ENCODE measurements around the gene LASP1.
A peak's percentile ranks its signal among the peaks of the same experiment; 100 is the strongest.

LASP1 gene

GRCh38 chr17:38958326-38958725 lies 88.5 kb downstream of the LASP1 start:
- ATAC-seq (replicated peaks; ENCODE audit: extremely low read depth, poor library complexity, severe bottlenecking): no peak
- no peaks in the 10 kb centered on the region for H3K27me3 Mint-ChIP-seq
- no peak overlapping the region for H3K27ac Mint-ChIP-seq (ENCODE audit: low read depth)
- no peaks in the 10 kb centered on the region for H3K9me3 Mint-ChIP-seq
- H3K36me3 Mint-ChIP-seq (ENCODE audit: insufficient read depth): no peaks in the 10 kb centered on the region
- peaks cover 8% of the 10 kb centered on the region for H3K4me1 Mint-ChIP-seq
- no peak for DNase-seq (ENCODE audit: low spot score in 2 of 2)
- no peak overlapping the region for H3K4me3 Mint-ChIP-seq

GRCh38 chr17:38958756-38959155 lies 88.9 kb downstream of the LASP1 start:
- no peak for DNase-seq (ENCODE audit: low spot score in 2 of 2)
- Mint-ChIP-seq H3K27me3 (no peaks in the 10 kb centered on the region), H3K4me3 (no peak overlapping the region), H3K4me1 (peaks cover 8% of the 10 kb centered on the region), H3K9me3 (no peaks in the 10 kb centered on the region), H3K27ac (ENCODE audit: low read depth) (no peak overlapping the region), H3K36me3 (ENCODE audit: insufficient read depth) (no peaks in the 10 kb centered on the region)
- ATAC-seq (replicated peaks; ENCODE audit: extremely low read depth, poor library complexity, severe bottlenecking): no peak

- peaks cover 8% of the 10 kb centered on the region for H3K4me1 Mint-ChIP-seq
- no peak overlapping the region for H3K4me3 Mint-ChIP-seq
- no peak overlapping the region for H3K27ac Mint-ChIP-seq (ENCODE audit: low read depth)
- no peak for ATAC-seq (replicated peaks; ENCODE audit: extremely low read depth, poor library complexity, severe bottlenecking)
- H3K27me3 Mint-ChIP-seq: no peaks in the 10 kb centered on the region
- no peaks in the 10 kb centered on the region for H3K9me3 Mint-ChIP-seq
- DNase-seq (ENCODE audit: low spot score in 2 of 2): no peak
- no peaks in the 10 kb centered on the region for H3K36me3 Mint-ChIP-seq (ENCODE audit: insufficient read depth)
These were observed 89.7 kb downstream of the LASP1 start for GRCh38 chr17:38959508-38959907.

GRCh38 chr17:38960402-38960801 lies 90.5 kb downstream of the LASP1 start:
- Mint-ChIP-seq H3K27ac (ENCODE audit: low read depth) (no peak overlapping the region), H3K27me3 (no peaks in the 10 kb centered on the region), H3K9me3 (no peaks in the 10 kb centered on the region), H3K4me1 (peaks cover 8% of the 10 kb centered on the region), H3K36me3 (ENCODE audit: insufficient read depth) (no peaks in the 10 kb centered on the region), H3K4me3 (no peak overlapping the region)
- no peak for DNase-seq (ENCODE audit: low spot score in 2 of 2)
- ATAC-seq (replicated peaks; ENCODE audit: extremely low read depth, poor library complexity, severe bottlenecking): peak; percentile 80

GRCh38 chr17:38961413-38961812 lies 91.6 kb downstream of the LASP1 start:
- ATAC-seq (replicated peaks; ENCODE audit: extremely low read depth, poor library complexity, severe bottlenecking) (peak; percentile 37), DNase-seq (ENCODE audit: low spot score in 2 of 2) (no peak)
- H3K36me3 Mint-ChIP-seq (ENCODE audit: insufficient read depth): no peaks in the 10 kb centered on the region
- peak overlapping the region; percentile 38 for H3K27ac Mint-ChIP-seq (ENCODE audit: low read depth)
- no peaks in the 10 kb centered on the region for H3K9me3 Mint-ChIP-seq
- H3K4me3 Mint-ChIP-seq: no peak overlapping the region
- H3K4me1 Mint-ChIP-seq: peaks cover 8% of the 10 kb centered on the region
- no peaks in the 10 kb centered on the region for H3K27me3 Mint-ChIP-seq

- DNase-seq (ENCODE audit: low spot score in 2 of 2) (peak; percentile 42 to 75), ATAC-seq (replicated peaks; ENCODE audit: extremely low read depth, poor library complexity, severe bottlenecking) (peak; percentile 96)
- H3K36me3 Mint-ChIP-seq (ENCODE audit: insufficient read depth): no peaks in the 10 kb centered on the region
- H3K27me3 Mint-ChIP-seq: no peaks in the 10 kb centered on the region
- no peaks in the 10 kb centered on the region for H3K9me3 Mint-ChIP-seq
- H3K27ac Mint-ChIP-seq (ENCODE audit: low read depth): peak within 1 kb of the TSS; percentile 70
- peaks cover 8% of the 10 kb centered on the region for H3K4me1 Mint-ChIP-seq
- peak within 1 kb of the TSS; percentile 71 for H3K4me3 Mint-ChIP-seq
These were observed 97.5 kb downstream of the LASP1 start, which contains the start of gene FBXO47 for GRCh38 chr17:38967290-38967738. Gene FBXO47 (minus strand): TSS chr17:38967403. CDS start chr17:38963025, 4,378 bp downstream.

GRCh38 chr17:38969281-38969680 lies 99.4 kb downstream of the LASP1 start:
- H3K4me1 Mint-ChIP-seq: peaks cover 8% of the 10 kb centered on the region

GRCh38 chr17:38970128-38970527 lies 100.3 kb downstream of the LASP1 start:
- H3K9me3 Mint-ChIP-seq: no peaks in the 10 kb centered on the region
- ATAC-seq (replicated peaks; ENCODE audit: extremely low read depth, poor library complexity, severe bottlenecking) (no peak), DNase-seq (ENCODE audit: low spot score in 2 of 2) (no peak)
- H3K4me3 Mint-ChIP-seq: no peak overlapping the region
- no peak overlapping the region for H3K27ac Mint-ChIP-seq (ENCODE audit: low read depth)
- H3K27me3 Mint-ChIP-seq: no peaks in the 10 kb centered on the region
- H3K36me3 Mint-ChIP-seq (ENCODE audit: insufficient read depth): no peaks in the 10 kb centered on the region
- peaks cover 8% of the 10 kb centered on the region for H3K4me1 Mint-ChIP-seq

More at GRCh38 chr17:38969281-38969680, 99.4 kb downstream of the LASP1 start:
- Mint-ChIP-seq H3K4me3 (no peak overlapping the region), H3K36me3 (ENCODE audit: insufficient read depth) (no peaks in the 10 kb centered on the region), H3K27ac (ENCODE audit: low read depth) (no peak overlapping the region), H3K27me3 (no peaks in the 10 kb centered on the region), H3K9me3 (no peaks in the 10 kb centered on the region)
- DNase-seq (ENCODE audit: low spot score in 2 of 2) (no peak), ATAC-seq (replicated peaks; ENCODE audit: extremely low read depth, poor library complexity, severe bottlenecking) (no peak)

- H3K9me3 Mint-ChIP-seq: no peaks in the 10 kb centered on the region
- no peak overlapping the region for H3K27ac Mint-ChIP-seq (ENCODE audit: low read depth)
- no peak overlapping the region for H3K4me3 Mint-ChIP-seq
- ATAC-seq (replicated peaks; ENCODE audit: extremely low read depth, poor library complexity, severe bottlenecking) (no peak), DNase-seq (ENCODE audit: low spot score in 2 of 2) (no peak)
- H3K4me1 Mint-ChIP-seq: peaks cover 8% of the 10 kb centered on the region
- peaks cover 1% of the 10 kb centered on the region for H3K36me3 Mint-ChIP-seq (ENCODE audit: insufficient read depth)
- no peaks in the 10 kb centered on the region for H3K27me3 Mint-ChIP-seq
These were observed 100.9 kb downstream of the LASP1 start for GRCh38 chr17:38970804-38971203.

All from central memory CD8-positive, alpha-beta T cell (primary cell).